GF-D8 (cell line): Measurements from ENCODE around the gene CFAP91.
A peak's percentile ranks its signal among the peaks of the same experiment; 100 is the strongest.
"Not testable (repeated sequence)": the region's sequence is repeated elsewhere in the genome, so short reads cannot be mapped to it uniquely, and the experiment has no call there.

ENCODE experiments used
- DNase-seq: peaks from one replicate; lab custom pipeline; 2025; lab: John Stamatoyannopoulos, UW

The CFAP91 gene

GRCh38 chr3:119677641-119677934 lies 25.2 kb upstream of the CFAP91 start:
- no peak for DNase-seq

GRCh38 chr3:119678209-119678608 lies 24.6 kb upstream of the CFAP91 start:
- DNase-seq: not testable (repeated sequence)

GRCh38 chr3:119679874-119680273 lies 22.9 kb upstream of the CFAP91 start:
- DNase-seq: peak; percentile 37

GRCh38 chr3:119681279-119681678 lies 21.5 kb upstream of the CFAP91 start:
- peak; percentile 26 for DNase-seq

GRCh38 chr3:119683421-119683820 lies 19.4 kb upstream of the CFAP91 start:
- no peak for DNase-seq

GRCh38 chr3:119690043-119690656 lies 12.7 kb upstream of the CFAP91 start:
- no peak for DNase-seq

- no peak for DNase-seq
Measured at GRCh38 chr3:119695480-119695879, 7.3 kb upstream of the CFAP91 start.

- DNase-seq: no peak
Measured at GRCh38 chr3:119697394-119697793, 5.4 kb upstream of the CFAP91 start.

- peak; percentile 25 for DNase-seq
Measured at GRCh38 chr3:119700269-119700919, 2.4 kb upstream of the CFAP91 start.

GRCh38 chr3:119700920-119701734 lies 1.7 kb upstream of the CFAP91 start:
- no peak for DNase-seq

GRCh38 chr3:119703820-119704531 lies 1.2 kb downstream of the CFAP91 start:
- DNase-seq: no peak

- no peak for DNase-seq
Measured at GRCh38 chr3:119715105-119715504, 12.3 kb downstream of the CFAP91 start.

- DNase-seq: no peak
Measured at GRCh38 chr3:119716998-119717397, 14.2 kb downstream of the CFAP91 start.

GRCh38 chr3:119717520-119717919 lies 14.7 kb downstream of the CFAP91 start:
- no peak for DNase-seq

- DNase-seq: no peak
Measured at GRCh38 chr3:119723022-119723421, 20.2 kb downstream of the CFAP91 start.

- DNase-seq: no peak
Measured at GRCh38 chr3:119726909-119727308, 24.1 kb downstream of the CFAP91 start.

- DNase-seq: no peak
Measured at GRCh38 chr3:119729996-119730395, 27.2 kb downstream of the CFAP91 start.

GRCh38 chr3:119731560-119732343 lies 28.9 kb downstream of the CFAP91 start:
- DNase-seq: no peak

- no peak for DNase-seq
Measured at GRCh38 chr3:119733812-119734211, 31.0 kb downstream of the CFAP91 start.

- no peak for DNase-seq
Measured at GRCh38 chr3:119738741-119739140, 35.9 kb downstream of the CFAP91 start.

- DNase-seq: no peak
Measured at GRCh38 chr3:119741657-119742590, 39.1 kb downstream of the CFAP91 start.
